ENCODE data around the gene LIFR.

GRCh38 chr5:38452201-38452600 is 104.2 kb downstream of the LIFR start:
- TF ChIP-seq CTCF (IDR thresholded peaks at IDR 0.05) = no peak
- no peak for TF ChIP-seq POLR2AphosphoS5 (IDR thresholded peaks at IDR 0.05)
